GM19023 (cell line): ENCODE measurements around the gene IMMP2L.

Source experiments
- ATAC-seq: cut with Tn5 transposase; IDR thresholded peaks from one replicate; pipeline ENCODE4 v1.9.1; 2021; ENCODE audit warnings: mild to moderate bottlenecking, moderate library complexity; ENCODE audit not compliant: unreplicated experiment

Gene IMMP2L

DNA sequence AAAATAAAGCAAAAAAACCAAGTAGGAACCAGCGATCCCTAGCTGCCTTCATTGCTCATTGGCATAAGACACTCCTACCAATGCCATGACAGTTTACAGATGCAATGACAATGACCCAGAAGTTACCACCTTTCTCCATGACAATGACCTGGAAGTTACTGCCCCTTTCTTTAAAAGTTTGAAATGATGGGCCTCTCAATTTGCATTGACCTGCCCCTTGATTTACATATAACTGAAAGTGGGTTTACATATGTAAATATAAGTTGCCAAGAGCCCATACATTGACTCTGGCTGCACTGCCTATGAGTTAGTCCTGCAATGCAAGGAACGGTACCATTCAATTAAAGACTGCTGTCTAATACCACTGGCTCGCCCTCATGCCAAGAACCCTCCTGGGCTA is 712.1 kb downstream of the IMMP2L start:
- no peak for ATAC-seq

DNA sequence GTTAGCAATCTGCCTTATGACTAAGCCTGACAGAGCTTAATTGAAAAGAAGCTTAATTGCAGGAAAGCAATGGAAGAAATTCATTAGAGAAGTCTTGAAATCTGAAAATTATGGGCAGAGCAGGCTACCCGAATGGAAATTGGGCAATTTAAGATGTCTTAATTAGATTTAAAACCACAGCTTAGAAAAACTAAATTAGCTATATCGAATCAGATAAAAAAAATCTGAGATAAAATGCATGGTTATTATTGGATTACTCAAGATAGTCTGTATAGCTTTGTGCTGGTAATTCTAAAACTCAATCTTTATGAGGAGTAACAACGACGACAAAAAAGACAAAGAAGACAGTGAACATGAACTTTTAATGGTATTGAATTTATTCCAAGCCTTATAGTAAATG is 719.5 kb downstream of the IMMP2L start:
- ATAC-seq: no peak

DNA sequence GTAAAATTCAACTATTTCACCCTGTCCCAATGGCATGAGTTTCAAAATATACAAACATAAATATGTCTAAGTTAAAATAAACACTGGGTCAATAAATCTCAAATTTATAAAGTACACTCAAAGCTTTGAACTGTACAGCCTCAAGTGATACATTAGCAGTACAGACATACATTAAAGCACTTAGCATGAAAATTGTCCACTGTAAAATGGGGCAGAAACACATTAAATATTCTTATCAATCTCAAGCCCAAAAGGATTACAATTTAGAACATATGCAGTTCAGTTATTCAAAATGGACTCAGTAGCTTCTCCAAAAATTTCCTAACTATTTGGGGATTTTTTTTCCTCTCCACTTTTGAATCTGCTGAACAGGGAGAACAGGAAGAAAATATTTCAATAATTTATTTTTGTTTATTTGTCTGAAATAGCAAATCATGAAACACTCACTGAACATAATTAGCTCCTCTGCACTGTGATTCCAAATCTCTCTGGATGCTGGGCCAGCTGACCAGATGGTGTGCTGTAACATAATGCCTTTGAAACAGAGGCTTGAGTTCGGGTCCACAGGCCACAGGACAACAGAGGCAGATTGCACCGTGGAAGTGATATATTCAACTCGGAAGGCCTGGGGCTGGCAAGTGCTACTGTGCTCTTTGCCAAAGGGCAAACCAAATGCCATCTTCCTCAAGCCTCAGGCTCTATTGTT is 720.3 kb downstream of the IMMP2L start:
- no peak for ATAC-seq

DNA sequence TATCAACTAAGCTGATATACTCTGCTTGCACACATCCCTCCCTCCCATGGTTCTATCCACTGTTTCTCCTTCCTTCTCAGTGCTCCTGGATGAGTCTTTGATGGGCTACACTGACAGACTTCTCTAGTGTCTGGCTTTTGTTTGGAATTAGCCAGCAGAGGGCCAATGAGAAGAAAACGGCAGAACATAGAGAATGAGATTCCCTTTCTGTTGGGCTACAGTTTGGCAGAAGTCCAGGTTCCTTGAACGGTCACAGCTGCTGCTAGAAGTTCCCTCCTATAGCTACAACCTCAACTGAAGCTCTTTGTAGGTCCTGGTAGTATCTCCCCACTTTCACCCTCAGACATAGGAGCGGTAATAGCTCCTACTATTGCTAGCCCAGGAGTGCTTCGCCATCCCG is 722.4 kb downstream of the IMMP2L start:
- no peak for ATAC-seq

DNA sequence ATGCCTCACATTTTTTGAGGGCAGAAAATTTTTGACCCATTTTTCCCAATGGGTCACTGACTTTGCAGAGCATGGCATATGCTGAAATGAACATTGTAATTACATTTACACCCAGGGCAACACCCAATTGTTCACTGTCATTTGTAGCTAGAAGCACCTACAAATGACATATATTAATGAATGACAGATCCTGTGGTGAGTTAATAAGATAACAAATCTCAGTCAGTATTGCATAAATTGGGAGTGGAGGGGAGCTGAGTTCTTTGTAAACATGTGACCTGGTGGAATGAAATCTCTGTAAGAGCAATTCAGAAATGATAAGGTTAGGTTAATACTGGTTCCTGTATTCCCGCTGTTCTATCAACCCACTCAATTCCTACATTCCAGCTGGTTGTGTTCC is 726.4 kb downstream of the IMMP2L start:
- no peak for ATAC-seq

DNA sequence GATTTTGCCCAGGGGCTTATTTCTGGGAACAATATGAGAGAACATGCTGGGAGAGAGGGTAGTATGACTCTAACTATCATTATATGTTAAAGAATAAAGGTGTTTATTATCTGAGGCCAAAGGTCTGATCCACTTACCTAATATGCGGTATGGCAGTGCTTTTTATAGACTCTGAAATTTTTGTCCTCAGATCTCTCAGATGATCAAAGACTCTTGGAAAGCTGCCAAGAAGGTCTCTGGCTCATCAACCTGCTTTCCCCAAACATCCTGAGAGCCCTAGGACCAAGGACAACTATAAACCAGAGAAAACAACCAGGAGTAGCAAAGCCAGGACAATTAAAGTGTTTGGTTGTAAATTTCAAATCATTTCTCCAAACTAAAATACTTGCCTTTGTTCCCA is 727.1 kb downstream of the IMMP2L start:
- ATAC-seq: no peak

DNA sequence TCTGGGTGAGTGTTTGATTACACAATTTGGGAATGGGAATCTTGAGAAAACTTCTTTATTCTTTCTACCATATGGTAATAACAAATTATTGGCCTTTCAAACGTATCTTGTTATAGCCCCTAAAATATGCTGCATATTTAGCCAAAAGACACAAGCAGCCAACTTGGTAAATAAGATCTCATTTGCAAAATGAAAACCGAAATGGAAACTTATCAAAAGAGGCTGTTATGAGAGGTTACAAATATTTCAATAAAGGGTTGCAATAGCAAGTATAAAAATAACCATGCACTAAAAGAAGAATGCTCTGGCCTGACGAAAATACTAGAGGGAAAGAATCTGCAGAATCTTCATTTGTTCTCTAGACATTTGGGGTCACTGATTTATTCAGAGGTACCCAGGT is 730.9 kb downstream of the IMMP2L start:
- ATAC-seq: no peak

DNA sequence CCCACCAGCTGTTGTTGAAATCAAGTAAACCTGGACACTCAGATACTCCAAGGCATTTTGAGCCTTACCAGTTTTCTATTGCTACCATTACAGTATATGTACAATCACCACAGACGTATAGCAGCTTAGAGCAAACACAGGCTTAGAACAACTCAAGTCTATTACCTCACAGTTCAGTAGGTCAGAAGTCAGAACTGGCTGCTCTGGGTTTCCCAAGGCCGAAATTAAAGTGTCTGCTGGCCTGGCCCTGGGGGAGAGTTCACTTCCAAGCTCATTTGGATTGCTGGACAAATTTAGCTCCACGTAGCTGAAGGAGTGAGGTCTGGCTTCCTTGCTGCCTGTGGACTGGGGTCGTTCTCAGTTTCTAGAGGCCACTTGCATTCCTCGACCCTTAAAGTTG is 731.5 kb downstream of the IMMP2L start:
- ATAC-seq: no peak

DNA sequence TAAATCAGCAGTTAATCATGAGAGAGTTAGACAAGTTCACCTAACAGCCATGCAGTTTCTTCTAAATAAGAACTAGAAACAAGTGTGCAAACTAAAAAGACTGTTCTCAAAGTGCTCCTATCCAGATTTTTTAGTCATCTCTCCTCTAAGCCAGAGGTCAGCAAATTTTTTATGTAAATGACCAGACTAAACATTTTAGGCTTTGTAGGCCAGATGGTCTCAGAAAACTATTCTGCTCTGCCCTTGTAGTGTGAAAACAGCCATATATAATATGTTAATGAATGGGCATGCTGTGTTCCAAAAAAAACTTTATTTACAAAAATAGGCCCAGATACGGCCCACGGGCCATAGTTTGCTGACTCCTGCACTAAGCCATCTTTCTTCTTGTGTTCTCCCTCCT is 734.4 kb downstream of the IMMP2L start:
- ATAC-seq: no peak

DNA sequence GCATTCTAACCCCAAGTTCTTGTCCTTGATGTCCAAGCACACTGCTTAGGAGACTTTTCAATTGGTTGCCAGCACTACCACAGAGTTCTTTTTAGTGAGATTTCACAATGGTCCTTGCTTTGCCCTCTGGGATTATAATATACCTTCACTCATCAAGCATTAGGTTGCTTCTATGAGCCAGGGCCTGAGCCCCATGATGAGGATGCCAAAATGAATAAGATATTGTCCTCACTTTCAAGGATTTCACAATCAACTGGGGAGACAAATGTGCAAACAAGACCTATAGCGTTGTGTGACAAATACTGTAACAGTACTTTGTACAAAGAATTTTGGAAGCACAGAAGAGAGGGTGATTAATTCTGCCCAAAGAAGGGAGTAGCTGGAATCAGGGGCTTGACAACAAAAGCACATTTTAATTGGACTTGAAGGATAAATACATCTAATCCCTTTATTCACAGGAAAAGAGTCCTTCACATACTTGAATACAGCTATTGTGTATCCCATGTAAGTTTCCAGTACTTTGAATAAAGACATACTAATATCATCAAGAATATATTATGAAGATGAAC is 734.9 kb downstream of the IMMP2L start:
- no peak for ATAC-seq

DNA sequence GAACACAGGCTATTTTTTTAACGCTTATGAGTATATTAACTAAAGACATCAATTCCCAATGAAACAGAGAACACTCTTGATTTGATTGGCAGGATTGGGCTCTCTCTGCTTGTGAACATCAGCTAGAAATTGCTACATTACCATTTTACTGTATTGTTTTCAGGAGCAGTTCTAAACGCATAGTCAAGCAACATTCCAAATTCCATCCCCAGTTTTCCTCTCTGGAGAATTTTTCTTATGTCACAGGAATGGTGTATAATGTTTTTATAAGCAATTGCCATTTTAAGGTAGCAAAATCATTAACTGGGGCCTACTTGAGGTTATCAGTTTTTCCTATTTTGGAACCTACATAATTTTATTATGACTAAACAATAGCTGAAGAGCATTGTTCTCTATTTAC is 748.3 kb downstream of the IMMP2L start:
- no peak for ATAC-seq

DNA sequence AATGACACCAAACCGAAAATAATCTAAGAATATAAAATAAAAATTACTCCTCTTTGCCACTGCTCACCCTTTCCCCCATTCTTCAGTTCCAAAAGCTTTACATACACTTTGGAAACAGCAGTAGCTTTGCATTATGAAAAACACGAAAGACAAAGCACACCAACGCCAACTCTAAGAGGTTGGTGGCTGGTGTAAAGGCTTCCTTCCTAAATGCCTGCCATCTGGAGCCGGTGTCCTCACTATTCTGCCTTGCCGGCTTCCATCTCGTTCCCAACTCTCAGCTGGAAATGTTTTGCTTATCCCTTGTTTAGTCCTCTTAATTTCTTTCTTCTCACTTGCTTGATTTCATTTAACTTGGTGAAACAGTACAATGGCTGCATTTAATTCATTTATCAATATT is 752.5 kb downstream of the IMMP2L start:
- ATAC-seq: no peak

DNA sequence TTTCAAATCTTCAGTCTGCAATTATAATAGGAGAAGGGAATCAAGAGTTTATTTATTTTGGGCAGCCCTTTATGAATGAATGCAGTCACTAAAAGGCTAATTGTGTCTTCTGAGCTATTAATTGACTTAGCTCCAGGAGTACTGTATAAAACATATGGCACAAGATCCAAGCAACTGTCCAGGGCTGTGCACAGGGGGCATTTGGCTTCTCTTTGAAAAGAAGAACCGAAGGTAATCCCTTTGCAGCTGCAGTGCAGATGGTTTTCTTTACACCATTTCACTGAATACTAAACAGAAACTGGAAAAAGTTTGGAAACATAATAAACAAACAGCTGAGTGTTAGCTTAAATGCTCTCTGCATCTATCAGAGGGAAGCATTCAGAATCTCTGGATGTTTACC is 753.9 kb downstream of the IMMP2L start:
- ATAC-seq: no peak

DNA sequence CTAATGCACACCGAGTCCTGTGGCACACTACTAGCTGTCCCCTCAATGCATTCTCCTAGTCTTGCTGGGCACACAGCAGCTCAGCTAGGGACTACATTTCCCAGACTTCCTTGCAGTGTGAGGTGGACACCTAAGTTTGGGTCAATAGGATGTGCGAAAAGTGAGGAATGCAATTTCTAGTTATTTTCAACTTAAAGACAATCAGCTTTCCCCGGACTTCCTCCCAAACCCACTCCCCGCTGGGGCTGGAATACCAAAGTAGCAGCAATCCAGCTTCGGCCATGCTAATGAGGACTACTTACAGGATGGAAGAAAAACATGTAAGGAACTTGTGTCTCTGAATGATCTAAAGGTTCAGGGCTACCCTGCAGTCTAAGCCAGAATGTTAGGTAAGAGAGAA is 757.8 kb downstream of the IMMP2L start:
- ATAC-seq: no peak

DNA sequence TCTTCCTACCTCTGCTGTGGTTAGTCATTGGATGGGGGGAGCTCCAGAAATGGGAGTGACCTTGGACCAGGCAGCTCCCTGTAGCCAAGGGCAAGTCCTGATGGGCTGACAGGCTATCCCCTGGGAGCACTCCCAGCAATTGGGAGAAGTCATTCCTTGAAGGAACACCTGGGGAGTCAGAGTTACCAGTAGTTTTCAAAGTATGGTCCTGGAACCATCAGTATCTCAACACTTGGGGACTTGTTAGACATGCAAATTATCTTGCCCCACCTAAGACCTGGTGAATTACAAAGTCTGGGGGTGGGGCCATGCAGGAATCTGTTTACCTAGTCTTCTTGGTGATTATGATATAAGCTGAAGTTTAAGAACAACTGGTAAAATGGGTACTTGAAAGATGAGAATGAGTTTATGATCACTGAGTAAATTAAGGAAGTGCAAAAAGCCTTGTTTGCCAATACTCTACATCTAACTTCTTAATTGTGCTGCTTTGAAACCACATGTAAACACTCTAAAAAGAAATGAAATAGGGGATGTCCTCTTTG is 758.6 kb downstream of the IMMP2L start:
- ATAC-seq: no peak

DNA sequence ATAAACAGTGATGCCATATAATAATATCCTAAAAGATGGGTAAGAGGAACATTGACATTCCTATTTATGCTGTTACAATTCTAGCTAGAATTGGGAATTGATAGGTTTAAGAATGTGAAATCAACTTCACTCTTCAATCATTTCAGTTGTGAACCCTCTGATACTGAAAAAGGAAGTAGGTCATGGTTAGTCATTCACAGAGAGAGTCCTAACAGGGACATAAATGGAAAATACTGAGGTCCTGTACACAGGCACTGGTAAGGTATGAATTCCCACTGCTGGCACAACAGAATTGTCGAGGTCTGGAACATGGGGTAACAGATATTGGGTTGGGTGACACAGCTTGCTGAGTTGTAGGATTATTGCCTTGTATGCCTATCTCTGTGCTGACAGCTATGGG is 760.8 kb downstream of the IMMP2L start:
- no peak for ATAC-seq

DNA sequence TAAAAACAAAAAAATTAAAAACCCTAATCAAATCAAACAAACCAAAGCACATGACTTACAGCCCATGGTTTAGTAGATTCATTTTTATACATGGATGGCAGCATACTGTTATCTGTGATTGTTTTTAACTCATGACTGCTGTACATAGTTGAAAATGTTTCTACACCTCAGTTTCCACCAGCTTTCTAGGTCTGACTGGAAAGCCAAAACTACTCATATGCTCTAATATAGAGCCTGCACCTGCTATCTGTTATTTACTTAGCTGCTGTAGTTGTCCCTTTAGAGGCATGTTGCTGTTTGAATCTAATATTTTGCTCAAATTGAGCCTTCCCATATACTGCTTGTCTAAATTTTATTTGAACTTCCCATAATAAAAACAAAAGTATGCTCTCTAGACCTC is 761.3 kb downstream of the IMMP2L start:
- no peak for ATAC-seq

DNA sequence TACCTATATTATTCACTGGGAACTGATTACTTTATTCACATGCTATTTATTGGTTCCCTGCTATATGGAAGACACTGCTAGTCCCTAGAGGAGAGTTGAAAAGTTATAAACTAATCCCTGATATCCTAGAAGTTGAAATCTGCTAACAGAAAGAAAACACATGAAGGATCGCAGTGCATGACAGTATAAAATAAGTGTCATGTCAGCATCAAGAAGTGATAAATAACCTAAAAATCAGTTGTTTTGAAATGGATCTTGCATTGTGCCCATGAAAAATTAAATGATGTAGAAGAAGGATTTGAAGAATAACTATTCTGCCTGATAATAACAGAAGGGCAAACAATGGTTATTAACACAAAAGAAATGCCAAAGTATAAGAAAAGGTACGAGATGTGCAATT is 764.6 kb downstream of the IMMP2L start:
- ATAC-seq: no peak

DNA sequence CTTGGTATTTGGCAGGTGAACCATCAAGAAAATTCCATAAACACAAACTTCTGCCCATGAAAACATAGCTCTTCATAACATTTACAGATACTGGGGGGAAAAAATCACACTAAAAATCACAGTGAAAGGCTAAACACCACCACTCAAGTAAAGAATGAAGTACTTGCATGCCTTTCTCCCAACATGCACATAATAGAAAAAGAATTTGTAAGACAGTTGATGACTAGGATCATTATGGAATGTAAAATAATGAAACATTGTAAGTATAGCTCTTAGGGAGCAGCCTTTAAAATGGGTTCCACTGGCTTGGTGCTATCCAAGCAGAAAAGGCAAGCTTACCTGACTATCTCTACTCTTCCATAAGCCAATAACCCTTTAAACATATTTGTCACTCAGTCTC is 771.3 kb downstream of the IMMP2L start:
- no peak for ATAC-seq

DNA sequence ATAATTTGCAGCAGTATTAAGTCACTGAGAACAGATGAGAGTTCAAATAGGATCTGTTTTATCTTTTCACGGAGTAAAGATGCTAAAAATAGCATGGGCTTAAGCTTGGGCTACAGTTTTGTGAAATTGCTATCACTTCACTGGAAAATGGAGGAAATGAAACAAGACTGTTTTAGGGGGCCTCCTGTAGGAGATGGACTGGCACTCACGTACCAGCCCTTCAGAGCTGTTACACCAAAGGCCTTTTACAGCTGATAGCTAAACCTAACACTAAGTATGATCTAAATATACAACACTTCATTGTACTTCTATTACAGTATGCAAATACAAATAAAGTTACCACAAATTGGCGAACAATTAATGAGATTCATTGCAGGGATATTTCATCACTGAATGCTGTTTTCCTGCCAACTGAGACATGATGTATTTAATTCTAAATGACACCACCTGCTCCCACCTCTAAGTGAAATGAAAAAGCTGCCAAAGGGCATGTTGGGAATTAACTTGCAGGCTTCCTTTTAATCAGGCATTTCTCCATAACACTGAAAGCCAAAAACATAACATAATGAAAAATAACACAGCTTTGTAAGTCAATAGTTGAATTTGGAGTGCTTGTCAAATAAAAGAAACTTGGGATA is 775.8 kb downstream of the IMMP2L start:
- ATAC-seq: no peak

DNA sequence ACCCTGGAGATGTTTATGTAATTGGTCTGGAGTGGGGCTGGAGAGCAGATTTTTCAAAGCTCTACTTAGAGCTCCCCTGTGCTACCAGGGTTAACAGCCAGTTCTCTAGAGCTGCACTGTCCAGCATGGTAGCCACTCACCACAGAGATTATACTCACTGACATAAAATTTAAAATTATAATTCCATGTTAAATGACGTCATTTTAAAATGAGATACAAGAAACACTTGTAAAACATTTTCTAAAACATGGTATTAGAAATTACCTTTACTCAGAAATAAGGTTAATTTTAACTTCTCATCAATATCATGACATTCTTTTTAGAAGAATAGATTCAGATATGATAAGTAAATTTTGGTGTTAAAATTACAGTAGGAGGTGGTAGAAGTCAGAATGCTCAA is 777.5 kb downstream of the IMMP2L start:
- ATAC-seq: no peak

DNA sequence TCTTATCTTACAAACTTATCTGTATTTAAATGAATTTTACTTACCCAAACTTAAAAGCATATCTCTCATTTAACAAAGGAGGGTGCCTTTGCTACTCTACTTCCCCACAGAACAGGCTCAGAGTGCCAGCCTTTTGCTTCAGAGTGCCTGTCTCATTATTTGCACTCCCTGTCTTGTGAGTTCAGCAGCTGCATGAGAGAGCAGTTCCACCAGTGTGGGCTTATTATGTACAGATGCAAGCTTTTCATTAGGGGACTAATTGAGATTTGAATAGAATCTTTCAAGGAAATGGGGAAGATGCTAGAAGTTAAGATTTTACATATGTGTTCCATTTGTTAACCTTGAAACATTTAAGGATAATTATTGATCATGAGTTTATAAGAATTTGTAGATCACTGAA is 781.6 kb downstream of the IMMP2L start:
- no peak for ATAC-seq
